GM19043 (cell line): ENCODE results near the gene TLN1.
A peak's percentile ranks its signal among the peaks of the same experiment; 100 is the strongest.

Experiments used
- ATAC-seq: cut with Tn5 transposase; IDR thresholded peaks from one replicate; pipeline ENCODE4 v1.9.1; 2021; ENCODE audit warnings: low read depth; ENCODE audit not compliant: unreplicated experiment

Gene TLN1

GRCh38 chr9:35732185-35732799 is at the start of gene TLN1, which contains the start of gene CREB3:
Gene TLN1, minus strand, starts transcription at chr9:35732195. Its CDS starts 6,501 bp downstream, at chr9:35725694.
Gene CREB3, plus strand, starts transcription at chr9:35732666. Its CDS starts 107 bp downstream, at chr9:35732773.
- ATAC-seq: peak; percentile 75

- ATAC-seq: no peak
Measured at GRCh38 chr9:35781066-35781465, 49.1 kb upstream of the TLN1 start.

- ATAC-seq: no peak
Measured at GRCh38 chr9:35778496-35778895, 46.5 kb upstream of the TLN1 start.

GRCh38 chr9:35776018-35776417 is 44.0 kb upstream of the TLN1 start:
- ATAC-seq: no peak

- ATAC-seq: no peak
Measured at GRCh38 chr9:35774907-35775635, 43.1 kb upstream of the TLN1 start.

- no peak for ATAC-seq
Measured at GRCh38 chr9:35771943-35772342, 39.9 kb upstream of the TLN1 start.

- no peak for ATAC-seq
Measured at GRCh38 chr9:35771534-35771933, 39.5 kb upstream of the TLN1 start.

- ATAC-seq: no peak
Measured at GRCh38 chr9:35771075-35771433, 39.1 kb upstream of the TLN1 start.

GRCh38 chr9:35769763-35770162 is 37.8 kb upstream of the TLN1 start:
- ATAC-seq: no peak

- no peak for ATAC-seq
Measured at GRCh38 chr9:35767458-35767857, 35.5 kb upstream of the TLN1 start.

GRCh38 chr9:35766997-35767396 is 35.0 kb upstream of the TLN1 start:
- no peak for ATAC-seq

- no peak for ATAC-seq
Measured at GRCh38 chr9:35763803-35764202, 31.8 kb upstream of the TLN1 start.

GRCh38 chr9:35763181-35763580 is 31.2 kb upstream of the TLN1 start:
- ATAC-seq: no peak

GRCh38 chr9:35760651-35761050 is 28.7 kb upstream of the TLN1 start:
- no peak for ATAC-seq

- no peak for ATAC-seq
Measured at GRCh38 chr9:35759795-35760194, 27.8 kb upstream of the TLN1 start.

- ATAC-seq: no peak
Measured at GRCh38 chr9:35758475-35759050, 26.6 kb upstream of the TLN1 start.

GRCh38 chr9:35757892-35758275 is 25.9 kb upstream of the TLN1 start:
- no peak for ATAC-seq

GRCh38 chr9:35757226-35757891 is 25.4 kb upstream of the TLN1 start:
- ATAC-seq: peak; percentile 47

- ATAC-seq: peak; percentile 51
Measured at GRCh38 chr9:35756275-35757225, 24.6 kb upstream of the TLN1 start.

GRCh38 chr9:35755071-35755470 is 23.1 kb upstream of the TLN1 start:
- ATAC-seq: no peak
